HG03432 (cell line): ENCODE measurements around the gene CPXM1.

Experiments
- ATAC-seq: cut with Tn5 transposase; IDR thresholded peaks from one replicate; pipeline ENCODE4 v1.9.1; 2021; ENCODE audit warnings: mild to moderate bottlenecking, moderate library complexity; ENCODE audit not compliant: unreplicated experiment

CPXM1 gene

DNA sequence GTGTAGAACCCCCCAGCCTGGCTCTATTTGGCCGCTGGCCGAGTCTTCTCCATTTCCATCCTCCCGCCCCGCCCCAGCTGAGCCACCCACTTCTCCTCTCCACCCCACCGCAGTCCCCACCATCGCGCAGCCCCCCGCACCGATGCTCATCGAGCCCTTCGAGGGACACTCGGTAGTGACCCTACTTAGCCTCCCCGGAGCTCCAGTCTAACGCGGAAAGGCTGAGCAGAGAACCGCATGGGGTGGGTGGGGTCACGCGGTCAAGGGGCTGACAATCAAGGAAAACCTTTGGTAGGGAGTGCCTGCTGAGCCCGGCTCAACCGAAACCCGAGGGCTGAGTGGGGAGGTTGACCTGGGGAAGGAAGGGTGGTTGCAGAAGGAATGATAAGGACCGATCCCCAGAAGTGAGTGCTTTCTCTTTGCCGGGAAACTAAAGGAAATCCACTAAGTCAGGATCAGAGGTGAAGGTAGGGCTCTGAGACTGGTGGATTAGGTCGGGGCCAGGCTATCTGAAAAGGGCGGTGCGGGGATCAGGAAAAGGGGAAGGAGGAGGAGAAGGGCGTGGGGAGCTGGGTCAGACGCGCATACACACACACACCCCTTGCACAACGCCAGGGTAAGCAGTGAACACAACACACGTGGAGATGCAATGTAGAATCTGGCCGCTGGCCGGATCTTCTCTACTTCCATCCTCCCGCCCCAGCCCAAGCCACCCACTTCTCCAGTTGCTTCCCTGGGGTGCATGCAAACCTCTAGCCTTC is 49.8 kb downstream of the CPXM1 start:
- no peak for ATAC-seq

DNA sequence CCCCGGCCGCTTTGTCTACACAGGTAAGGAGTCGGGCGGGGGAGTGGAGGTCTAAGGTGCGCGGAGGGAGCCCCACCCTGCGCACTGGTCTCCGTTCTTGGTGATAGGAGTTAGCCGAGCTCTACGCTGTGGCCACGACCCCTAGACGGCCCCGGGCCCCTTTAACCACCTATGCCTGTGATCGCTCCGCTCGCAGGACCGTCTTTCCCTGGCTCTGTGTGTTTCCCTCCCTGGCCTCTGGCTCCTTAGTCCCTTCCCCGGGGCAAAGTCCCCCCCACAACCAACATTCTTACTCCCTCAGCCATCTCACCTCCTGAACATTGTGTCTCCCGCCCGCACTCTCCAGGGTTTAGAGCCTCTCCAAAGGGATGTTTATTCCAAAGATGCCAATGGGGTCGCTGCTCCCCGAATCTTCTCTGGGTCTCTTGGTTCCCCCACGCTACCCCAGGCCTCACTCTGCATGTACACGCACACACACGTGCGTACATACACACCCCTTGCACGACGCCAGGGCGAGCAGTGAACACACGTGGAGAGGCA is 50.4 kb downstream of the CPXM1 start:
- no peak for ATAC-seq

DNA sequence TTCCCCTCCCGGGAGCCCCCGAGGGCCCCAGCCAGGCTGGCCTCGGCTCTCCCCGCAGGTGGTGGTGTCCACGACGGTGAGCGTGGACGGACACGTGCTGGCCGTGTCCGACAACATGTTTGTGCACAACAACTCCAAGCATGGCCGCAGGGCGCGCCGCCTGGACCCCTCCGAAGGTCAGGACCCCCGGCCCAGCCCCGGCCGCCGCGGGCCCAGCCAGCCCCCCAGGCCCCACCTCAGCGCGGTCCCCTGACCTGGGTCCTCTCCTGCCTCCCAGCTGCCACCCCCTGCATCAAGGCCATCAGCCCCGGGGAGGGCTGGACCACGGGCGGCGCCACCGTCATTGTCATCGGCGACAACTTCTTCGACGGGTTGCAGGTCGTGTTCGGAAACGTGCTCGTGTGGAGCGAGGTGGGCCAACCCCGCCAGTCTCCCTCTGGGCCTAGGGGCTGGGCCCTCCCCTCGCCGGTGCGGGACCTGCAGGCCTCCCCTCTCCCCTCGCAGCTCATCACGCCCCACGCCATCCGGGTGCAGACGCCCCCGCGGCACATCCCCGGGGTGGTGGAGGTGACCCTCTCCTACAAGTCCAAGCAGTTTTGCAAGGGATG is 51.0 kb downstream of the CPXM1 start:
- ATAC-seq = no peak

DNA sequence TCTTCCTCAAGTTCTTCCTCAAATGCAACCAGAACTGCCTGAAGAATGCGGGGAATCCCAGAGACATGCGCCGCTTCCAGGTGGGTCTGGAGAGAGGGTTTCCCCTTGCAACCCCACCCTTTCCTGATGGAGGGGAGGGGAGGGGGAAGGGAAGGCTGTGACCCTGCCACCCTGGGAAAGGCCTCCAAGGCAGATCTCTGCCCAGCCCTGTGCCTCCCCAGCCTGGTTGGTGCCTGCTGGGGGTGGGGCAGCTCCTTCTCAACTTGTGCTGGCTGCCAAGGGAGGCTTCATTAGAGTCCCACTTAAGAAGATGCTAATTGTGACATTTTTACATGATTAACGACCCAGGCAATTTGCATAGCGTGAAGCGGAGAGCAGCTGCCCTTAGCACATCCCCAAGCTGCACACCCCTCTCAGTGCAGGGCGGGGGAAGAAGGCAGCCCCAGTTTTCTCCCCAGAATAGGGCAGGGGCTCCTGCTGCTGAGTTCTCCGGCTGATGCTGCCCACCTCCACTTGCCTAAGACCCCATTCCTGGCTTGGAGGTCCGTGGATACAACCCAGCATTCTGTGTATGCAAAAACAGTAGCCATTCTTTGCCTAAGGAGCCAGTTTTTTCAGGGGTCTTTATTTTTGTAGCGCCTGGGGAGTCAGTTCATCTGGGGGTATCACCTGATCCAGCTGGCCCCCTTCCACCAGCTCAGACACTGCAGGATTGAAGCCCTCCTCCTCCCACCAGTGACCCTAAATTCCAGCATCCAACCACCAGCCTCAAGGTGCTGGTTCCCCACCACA is 51.7 kb downstream of the CPXM1 start:
- ATAC-seq = no peak

DNA sequence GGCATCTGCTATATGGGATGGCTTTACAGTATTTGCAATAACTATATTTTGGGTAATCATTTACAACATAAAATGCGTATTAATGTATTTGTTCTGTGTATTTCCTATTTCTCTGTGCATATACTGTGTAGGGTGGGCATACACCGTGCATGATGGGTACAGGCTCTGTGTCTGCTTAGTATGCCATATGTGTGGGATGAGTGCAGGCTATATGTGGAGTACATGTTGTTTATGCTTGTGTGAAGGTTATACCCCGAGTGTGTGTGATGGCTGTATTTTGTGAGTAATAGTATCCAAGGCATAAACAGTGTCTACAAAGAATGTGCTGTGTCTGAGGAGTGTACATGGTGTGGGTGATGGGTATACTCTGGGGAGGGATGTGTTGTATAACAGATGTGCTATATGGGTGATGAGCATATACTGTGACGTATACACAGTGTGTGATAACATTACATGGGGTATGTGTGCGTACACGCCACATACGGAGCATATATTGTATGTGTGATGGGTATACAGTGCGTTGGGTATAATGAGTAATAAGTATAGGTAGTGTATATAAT is 52.7 kb downstream of the CPXM1 start:
- no peak for ATAC-seq

DNA sequence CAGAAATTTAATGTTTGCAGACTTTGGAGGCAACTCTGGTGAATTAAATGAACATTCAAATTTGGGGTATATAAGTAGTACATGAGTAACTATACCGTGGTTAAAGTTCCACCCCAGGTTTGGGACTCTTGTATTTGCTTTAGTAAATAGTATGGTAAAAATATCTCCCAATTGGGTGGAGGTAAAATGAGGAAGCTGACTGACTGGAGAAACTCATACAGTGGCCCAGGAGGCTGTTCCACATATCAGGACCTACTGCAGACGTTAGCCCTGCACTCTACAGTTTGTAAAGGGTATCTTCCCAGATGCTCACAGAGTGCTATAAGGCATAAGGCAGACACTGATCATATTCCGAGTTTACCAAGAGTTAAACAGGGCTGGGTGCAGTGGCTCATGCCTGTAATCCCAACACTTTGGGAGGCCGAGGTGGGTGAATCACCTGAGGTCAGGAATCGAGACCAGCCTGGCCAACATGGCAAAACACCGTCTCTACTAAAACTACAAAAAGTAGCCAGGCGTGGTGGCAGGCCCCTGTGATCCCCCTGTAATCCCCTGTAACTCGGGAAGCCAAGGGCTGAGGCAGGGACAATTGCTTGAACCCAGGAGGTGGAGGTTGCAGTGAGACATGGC is 53.7 kb downstream of the CPXM1 start:
- ATAC-seq = no peak

DNA sequence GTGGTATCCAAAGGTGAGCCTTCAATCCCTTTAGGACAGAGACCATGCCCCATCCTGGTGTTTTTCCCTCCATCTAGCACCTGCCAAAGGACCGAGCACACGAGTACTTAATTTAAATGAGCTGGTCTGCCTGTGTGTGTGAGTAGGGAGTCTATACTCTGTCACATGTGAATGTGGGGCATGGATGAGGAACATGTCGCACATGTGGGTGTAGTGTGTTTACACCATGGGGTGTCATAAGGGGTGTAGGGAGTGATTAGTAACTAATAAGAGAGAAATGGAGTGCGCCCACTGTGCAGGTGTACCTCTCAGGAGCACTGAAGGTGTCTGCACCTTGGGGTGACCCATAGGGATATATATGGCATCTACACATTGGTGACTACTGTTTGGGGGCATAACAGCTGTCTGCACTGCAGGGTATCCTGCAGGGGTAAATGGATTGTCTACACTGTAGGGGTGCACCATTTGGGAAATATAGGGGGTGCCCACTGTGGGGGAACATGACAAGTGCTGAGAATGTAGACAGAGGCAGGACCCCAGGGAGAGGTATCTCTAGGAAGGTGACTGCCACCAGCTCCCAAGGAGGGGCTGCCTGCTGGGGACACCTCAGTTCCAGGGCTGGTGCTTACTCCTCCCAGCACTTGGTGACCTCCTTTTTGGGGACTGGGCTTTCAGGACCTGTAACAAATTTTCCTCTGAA is 54.3 kb downstream of the CPXM1 start:
- no peak for ATAC-seq

DNA sequence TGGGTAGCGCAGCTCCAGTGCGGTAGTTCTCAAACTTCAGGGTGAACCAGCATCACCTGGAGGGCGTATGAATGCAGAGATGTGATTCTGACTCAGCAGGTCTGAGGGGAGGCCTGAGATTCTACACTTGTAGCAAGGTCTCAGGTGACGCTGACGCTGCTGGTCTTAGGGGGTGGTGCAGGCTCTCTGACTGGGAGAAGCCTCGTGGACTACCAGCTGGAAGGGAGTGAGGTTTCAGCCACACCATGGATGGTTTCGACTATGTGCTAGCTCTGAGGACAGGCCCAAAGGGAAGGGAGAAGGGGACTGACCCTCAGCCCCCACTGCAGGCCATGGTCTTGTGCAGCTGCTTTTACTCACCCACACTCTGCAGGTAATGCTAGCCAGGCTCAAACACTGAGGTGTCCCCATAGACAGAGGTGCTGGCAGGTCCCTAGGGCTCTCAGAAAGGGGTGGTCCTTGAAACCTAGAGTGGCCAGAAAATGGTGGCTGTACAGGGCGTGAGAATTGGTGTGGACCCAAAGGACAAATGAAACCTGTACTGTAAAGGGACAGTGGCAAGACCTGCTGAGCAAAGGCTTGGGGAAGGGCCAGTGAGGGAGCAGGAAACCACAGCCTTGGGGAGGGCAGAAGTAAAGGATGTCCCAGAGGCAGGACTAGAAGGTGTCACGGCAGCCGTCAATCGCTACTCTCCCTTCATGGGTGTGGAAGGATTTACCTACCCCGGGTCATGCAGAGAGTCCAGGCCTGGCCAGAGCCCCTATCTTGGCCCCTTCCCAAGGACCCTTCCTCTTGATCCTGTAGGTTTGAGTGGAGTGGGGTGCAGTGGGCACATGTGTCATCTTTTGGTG is 55.1 kb downstream of the CPXM1 start:
- no peak for ATAC-seq
